Progenitor cell of endocrine pancreas (in vitro differentiated cells): Measurements from ENCODE around the gene FAM89B. TPM values are rescaled to one million over a fixed set of nuclear protein-coding genes. Genes with fewer than 3 reads are reported as not detected.

Experiments used
- DNase-seq: peaks from one replicate; pipeline ENCODE4 v3.0.0; 2021; ENCODE audit warnings: low spot score; ENCODE audit not compliant: unreplicated experiment
- H3K27ac Mint-ChIP-seq: 2 replicates; pipeline ENCODE4 v1.8.0; 2021; ENCODE audit warnings: mild to moderate bottlenecking, moderate library complexity, mixed read lengths
- H3K27me3 Mint-ChIP-seq: 2 replicates; pipeline ENCODE4 v1.8.0; 2021; ENCODE audit warnings: mixed read lengths
- H3K36me3 Mint-ChIP-seq: 2 replicates; pipeline ENCODE4 v1.8.0; 2022; ENCODE audit warnings: mixed read lengths; ENCODE audit not compliant: insufficient read depth
- H3K4me1 Mint-ChIP-seq: 2 replicates; pipeline ENCODE4 v1.8.0; 2021; ENCODE audit warnings: low read depth, mixed read lengths
- H3K4me3 Mint-ChIP-seq: 2 replicates; pipeline ENCODE4 v1.8.0; 2021; ENCODE audit warnings: low read depth, mild to moderate bottlenecking, moderate library complexity, mixed read lengths
- H3K9me3 Mint-ChIP-seq: 2 replicates; pipeline ENCODE4 v1.8.0; 2021; ENCODE audit warnings: low read depth, mixed read lengths
- total RNA-seq: library from RNA; stranded (reverse); gene quantifications from 2 replicates; pipeline ENCODE4 v1.2.1, GENCODE V29; 2021
- TF ChIP-seq, protein P1 (sequence below): fragments of 200-600 bp; sonication (generic); IDR thresholded peaks from one replicate; pipeline ENCODE4 v1.5.0; 2021; ENCODE audit warnings: antibody characterized with exemption, mild to moderate bottlenecking; ENCODE audit not compliant: unreplicated experiment

Gene FAM89B
- total RNA-seq, 1 donor from 2014 or later, result 65.0 TPM

DNA sequence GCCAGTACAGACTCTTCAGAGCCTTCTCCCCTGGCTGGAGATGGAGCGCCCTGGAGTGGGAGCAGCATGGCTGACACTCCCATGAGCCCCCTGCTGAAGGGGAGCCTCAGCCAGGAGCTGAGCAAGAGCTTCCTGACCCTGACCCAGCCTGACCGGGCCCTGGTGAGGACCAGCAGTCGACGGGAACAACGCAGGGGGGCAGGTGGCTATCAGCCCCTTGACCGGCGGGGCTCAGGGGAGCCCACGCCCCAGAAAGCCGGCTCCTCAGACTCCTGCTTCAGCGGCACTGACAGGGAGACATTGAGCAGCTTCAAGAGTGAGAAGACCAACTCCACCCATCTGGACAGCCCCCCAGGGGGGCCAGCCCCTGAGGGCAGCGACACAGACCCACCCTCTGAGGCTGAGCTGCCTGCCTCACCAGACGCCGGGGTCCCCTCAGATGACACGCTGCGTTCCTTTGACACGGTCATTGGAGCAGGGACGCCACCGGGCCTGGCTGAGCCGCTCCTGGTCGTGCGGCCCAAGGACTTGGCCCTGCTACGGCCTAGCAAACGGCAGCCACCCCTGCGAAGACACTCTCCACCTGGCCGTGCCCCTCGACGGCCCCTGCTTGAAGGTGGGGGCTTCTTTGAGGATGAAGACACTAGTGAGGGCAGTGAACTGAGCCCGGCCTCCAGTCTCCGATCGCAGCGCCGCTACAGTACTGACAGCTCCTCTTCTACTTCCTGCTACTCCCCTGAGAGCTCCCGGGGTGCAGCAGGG is 45.8 kb downstream of the FAM89B start:
- peaks cover 6% of the 10 kb centered on the region for H3K36me3 Mint-ChIP-seq
- DNase-seq, result no peak
- H3K27me3 Mint-ChIP-seq, result no peaks in the 10 kb centered on the region
- no peak overlapping the region for H3K4me3 Mint-ChIP-seq
- no peaks in the 10 kb centered on the region for H3K9me3 Mint-ChIP-seq
- H3K27ac Mint-ChIP-seq, result no peak overlapping the region
- TF ChIP-seq, protein P1, sequence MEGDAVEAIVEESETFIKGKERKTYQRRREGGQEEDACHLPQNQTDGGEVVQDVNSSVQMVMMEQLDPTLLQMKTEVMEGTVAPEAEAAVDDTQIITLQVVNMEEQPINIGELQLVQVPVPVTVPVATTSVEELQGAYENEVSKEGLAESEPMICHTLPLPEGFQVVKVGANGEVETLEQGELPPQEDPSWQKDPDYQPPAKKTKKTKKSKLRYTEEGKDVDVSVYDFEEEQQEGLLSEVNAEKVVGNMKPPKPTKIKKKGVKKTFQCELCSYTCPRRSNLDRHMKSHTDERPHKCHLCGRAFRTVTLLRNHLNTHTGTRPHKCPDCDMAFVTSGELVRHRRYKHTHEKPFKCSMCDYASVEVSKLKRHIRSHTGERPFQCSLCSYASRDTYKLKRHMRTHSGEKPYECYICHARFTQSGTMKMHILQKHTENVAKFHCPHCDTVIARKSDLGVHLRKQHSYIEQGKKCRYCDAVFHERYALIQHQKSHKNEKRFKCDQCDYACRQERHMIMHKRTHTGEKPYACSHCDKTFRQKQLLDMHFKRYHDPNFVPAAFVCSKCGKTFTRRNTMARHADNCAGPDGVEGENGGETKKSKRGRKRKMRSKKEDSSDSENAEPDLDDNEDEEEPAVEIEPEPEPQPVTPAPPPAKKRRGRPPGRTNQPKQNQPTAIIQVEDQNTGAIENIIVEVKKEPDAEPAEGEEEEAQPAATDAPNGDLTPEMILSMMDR, result no peak
- peaks cover 10% of the 10 kb centered on the region for H3K4me1 Mint-ChIP-seq

DNA sequence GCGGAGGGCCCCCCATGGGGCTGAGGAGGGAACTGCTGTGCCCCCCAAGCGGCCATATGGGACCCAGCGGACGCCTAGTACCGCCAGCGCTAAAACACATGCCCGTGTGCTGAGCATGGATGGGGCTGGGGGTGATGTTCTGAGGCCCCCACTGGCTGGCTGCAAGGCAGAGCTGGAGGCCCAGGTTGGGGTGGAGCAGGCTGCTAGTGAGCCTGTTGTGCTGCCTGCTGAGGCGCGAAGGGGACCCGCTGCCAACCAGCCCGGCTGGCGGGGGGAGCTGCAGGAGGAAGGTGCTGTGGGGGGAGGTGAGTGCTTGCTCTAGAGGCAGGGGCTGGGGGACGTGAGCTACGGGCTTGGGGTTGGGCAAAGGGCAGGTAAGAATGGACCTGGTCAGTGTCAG is 46.4 kb downstream of the FAM89B start:
- Mint-ChIP-seq H3K27ac (no peak overlapping the region), H3K4me3 (no peak overlapping the region), H3K27me3 (no peaks in the 10 kb centered on the region), H3K9me3 (no peaks in the 10 kb centered on the region), H3K36me3 (peaks cover 6% of the 10 kb centered on the region), H3K4me1 (peaks cover 8% of the 10 kb centered on the region)
- DNase-seq, result no peak
- TF ChIP-seq, protein P1, result no peak

DNA sequence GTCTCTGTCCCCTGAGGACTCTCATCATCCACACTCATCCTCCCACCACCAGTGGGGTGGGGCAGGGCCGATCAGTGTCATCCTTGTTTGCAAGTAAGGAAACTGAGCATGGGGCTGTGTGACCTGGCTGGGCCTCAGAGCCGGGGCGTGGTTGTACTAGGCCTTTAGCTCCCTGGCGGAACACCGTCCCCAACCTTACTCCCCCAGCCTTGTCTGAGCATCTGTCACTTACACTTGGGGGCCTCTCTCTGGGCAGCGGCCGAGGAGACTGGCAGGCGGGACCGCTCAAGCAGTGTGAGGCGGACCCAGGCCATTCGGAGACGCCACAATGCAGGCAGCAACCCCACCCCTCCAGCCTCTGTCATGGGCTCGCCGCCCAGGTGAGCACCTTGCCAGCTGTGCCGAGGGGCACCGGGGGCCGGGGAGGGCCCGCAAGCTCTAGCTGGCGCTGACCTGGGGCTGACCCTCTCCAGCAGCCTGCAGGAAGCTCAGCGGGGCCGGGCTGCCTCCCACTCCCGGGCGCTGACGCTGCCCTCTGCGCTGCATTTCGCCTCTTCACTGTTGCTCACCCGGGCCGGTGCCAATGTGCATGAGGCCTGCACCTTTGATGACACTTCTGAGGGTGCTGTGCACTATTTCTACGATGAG is 47.1 kb downstream of the FAM89B start:
- no peak for DNase-seq
- Mint-ChIP-seq H3K4me3 (no peak overlapping the region), H3K27ac (no peak overlapping the region), H3K9me3 (no peaks in the 10 kb centered on the region), H3K4me1 (peaks cover 8% of the 10 kb centered on the region), H3K36me3 (peaks cover 6% of the 10 kb centered on the region), H3K27me3 (no peaks in the 10 kb centered on the region)
- TF ChIP-seq, protein P1, result no peak

DNA sequence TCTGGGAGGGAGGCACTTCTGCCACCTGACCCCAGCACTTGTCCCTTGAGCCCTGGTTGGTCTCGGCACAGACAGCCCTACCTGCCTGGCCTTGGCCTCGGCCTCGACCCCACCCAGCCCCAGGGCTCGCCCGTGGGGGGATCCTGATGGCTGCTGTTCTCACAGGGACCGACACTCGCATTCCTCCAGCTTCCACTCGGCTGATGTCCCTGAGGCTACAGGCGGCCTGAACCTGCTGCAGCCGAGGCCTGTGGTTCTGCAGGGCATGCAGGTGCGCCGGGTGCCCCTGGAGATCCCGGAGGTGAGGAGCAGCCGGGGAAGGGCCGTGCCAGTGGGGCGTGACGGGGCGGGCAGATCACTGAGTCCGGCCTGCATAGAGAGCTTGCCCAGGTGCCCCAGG is 48.3 kb downstream of the FAM89B start:
- no peaks in the 10 kb centered on the region for H3K27me3 Mint-ChIP-seq

DNA sequence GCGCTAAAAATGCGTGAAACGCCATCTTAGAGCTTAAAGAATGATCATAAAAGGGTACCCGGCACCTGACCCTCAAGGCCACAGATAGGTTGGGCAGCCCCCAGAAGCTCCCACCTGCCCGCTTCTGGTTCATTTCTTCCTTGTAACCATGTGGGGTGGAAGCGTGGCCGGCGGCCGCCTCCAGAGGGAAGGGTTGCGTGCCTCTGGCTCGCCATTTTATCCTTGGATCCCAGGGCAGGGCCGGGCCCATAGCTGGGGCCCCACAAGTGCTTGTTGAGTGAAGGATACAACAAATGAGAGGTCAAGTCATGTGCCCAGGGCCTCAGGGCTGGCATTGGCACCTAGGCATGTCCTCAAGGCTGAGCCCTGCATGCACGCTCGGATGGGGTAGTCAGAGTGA is 49.1 kb downstream of the FAM89B start:
- peaks cover 5% of the 10 kb centered on the region for H3K4me1 Mint-ChIP-seq
- no peaks in the 10 kb centered on the region for H3K27me3 Mint-ChIP-seq
- H3K27ac Mint-ChIP-seq, result no peak overlapping the region
- H3K9me3 Mint-ChIP-seq, result no peaks in the 10 kb centered on the region
- peaks cover 8% of the 10 kb centered on the region for H3K36me3 Mint-ChIP-seq
- DNase-seq, result no peak
- TF ChIP-seq, protein P1, result no peak
- no peak overlapping the region for H3K4me3 Mint-ChIP-seq

More for the DNA sequence above, 48.3 kb downstream of the FAM89B start:
- Mint-ChIP-seq H3K36me3 (peaks cover 6% of the 10 kb centered on the region), H3K4me1 (peaks cover 8% of the 10 kb centered on the region), H3K4me3 (no peak overlapping the region), H3K27ac (no peak overlapping the region), H3K9me3 (no peaks in the 10 kb centered on the region)
- no peak for DNase-seq
- TF ChIP-seq, protein P1, result no peak
